Upper lobe of left lung (tissue), 6 donors: ENCODE results near the gene PPRC1. TPM values are rescaled to one million over a fixed set of nuclear protein-coding genes. Genes with fewer than 3 reads are reported as not detected.

Experiments used
- ATAC-seq, 2 donors: fragments of 200-7000 bp; cut with Tn5 transposase; one replicate each; pipeline ENCODE4 v1.9.1; 2022; ENCODE audit warnings: mild to moderate bottlenecking in 2 of 2, moderate library complexity in 2 of 2; ENCODE audit not compliant: low FRiP score in 2 of 2
- DNase-seq, 2 donors: peaks; one replicate each; pipeline ENCODE4 v3.0.0-alpha.2; 2019 to 2020
- H3K27ac ChIP-seq, 4 donors: fragments of 200-600 bp; sonication (generic); one replicate each; pipeline ENCODE4 v1.5.1; 2016 to 2019
- H3K27me3 ChIP-seq, 4 donors: fragments of 200-600 bp; sonication (generic); one replicate each; pipeline ENCODE4 v1.5.1; 2017 to 2019
- H3K36me3 ChIP-seq, 4 donors: fragments of 200-600 bp; sonication (generic); one replicate each; pipeline ENCODE4 v1.5.1; 2016 to 2019
- H3K4me1 ChIP-seq, 4 donors: fragments of 200-600 bp; sonication (generic); one replicate each; pipeline ENCODE4 v1.5.1; 2018 to 2019
- H3K4me3 ChIP-seq, 4 donors: fragments of 200-600 bp; sonication (generic); one replicate each; pipeline ENCODE4 v1.5.1; 2017 to 2019; ENCODE audit warnings: mild to moderate bottlenecking in 2 of 4, moderate library complexity in 1 of 4
- H3K9me3 ChIP-seq, 4 donors: fragments of 200-600 bp; sonication (generic); one replicate each; pipeline ENCODE4 v1.5.1; 2018 to 2019
- CTCF ChIP-seq, 6 experiments: fragments of 450-650 bp in 4 of 6; fragments of 200-600 bp in 2 of 6; sonication (generic) in 2 of 6; IDR thresholded peaks; one replicate each; pipeline ENCODE4 v1.5.1; 2016 to 2019; ENCODE audit warnings: antibody characterized with exemption in 6 of 6
- EP300 ChIP-seq, 4 donors: sonication (generic); formaldehyde crosslinking; IDR thresholded peaks; one replicate each; pipeline ENCODE4 v1.5.1; 2017; ENCODE audit warnings: antibody characterized with exemption in 4 of 4, control low read depth in 2 of 4
- POLR2A ChIP-seq, 4 donors: fragments of 450-650 bp; IDR thresholded peaks; one replicate each; pipeline ENCODE4 v1.5.1; 2016 to 2017; ENCODE audit warnings: antibody characterized with exemption in 4 of 4, mild to moderate bottlenecking in 2 of 4
- POLR2AphosphoS5 ChIP-seq, 2 donors: sonication (generic); formaldehyde crosslinking; IDR thresholded peaks; one replicate each; pipeline ENCODE4 v1.5.1; 2017; ENCODE audit warnings: antibody characterized with exemption in 2 of 2
- WGBS, 2 donors: methylation state at CpG; one replicate each; pipeline ENCODE4 v1.1.5; 2017 to 2018; 5-methylcytosine and 5-hydroxymethylcytosine counted together
- total RNA-seq, 6 donors: library from RNA; depleted of rRNA in 4 of 6; stranded (reverse); fragments of >200 nt in 4 of 6; gene quantifications; one replicate each; pipeline versions ENCODE4 v1.1.0 to v1.2.1, GENCODE V29; 2016 to 2021
- donor health status: DM: no; HTN: no; CAD: no; lungs with moderate emphysema.
- donor health status: DM: no; HTN: yes; CAD: no; lungs with severe emphysema.

PPRC1 gene
- total RNA-seq, 6 donors from 2014 or later: 29.3 to 57.6 (median 40.3) TPM

GRCh38 chr10:102157224-102157623 is 24.4 kb downstream of the PPRC1 start:
- Histone ChIP-seq H3K27me3 (no peaks in the 10 kb centered on the region), H3K9me3 (no peaks in the 10 kb centered on the region), H3K27ac (no peak overlapping the region), H3K36me3 (peaks cover 38 to 74% (median 54%) of the 10 kb centered on the region in 4 donors), H3K4me1 (peaks cover 11 to 19% (median 15%) of the 10 kb centered on the region in 4 donors), H3K4me3 (no peak overlapping the region)
- no peak for DNase-seq
- TF ChIP-seq POLR2A (IDR thresholded peaks at IDR 0.05) (no peak), CTCF (IDR thresholded peaks at IDR 0.05) (no peak), POLR2AphosphoS5 (IDR thresholded peaks at IDR 0.05) (no peak), EP300 (IDR thresholded peaks at IDR 0.05) (no peak)
- no peak for ATAC-seq
- WGBS, 2 donors: 86 to 94% methylated on average over 3 of the region's 3 CpGs

- H3K27me3 ChIP-seq: no peaks in the 10 kb centered on the region
- H3K4me3 ChIP-seq: no peak overlapping the region
- no peaks in the 10 kb centered on the region for H3K9me3 ChIP-seq
- TF ChIP-seq POLR2AphosphoS5 (IDR thresholded peaks at IDR 0.05): no peak
- TF ChIP-seq EP300 (IDR thresholded peaks at IDR 0.05): no peak
- TF ChIP-seq POLR2A (IDR thresholded peaks at IDR 0.05): no peak
- no peak for TF ChIP-seq CTCF (IDR thresholded peaks at IDR 0.05)
- ATAC-seq (no peak), DNase-seq (no peak)
- peaks cover 0 to 5% (median 2%) of the 10 kb centered on the region in 4 donors for H3K4me1 ChIP-seq
- WGBS, 2 donors: 86 to 98% methylated on average over 5 of the region's 5 CpGs
- H3K36me3 ChIP-seq: peaks cover 51 to 93% (median 71%) of the 10 kb centered on the region in 4 donors
- H3K27ac ChIP-seq: no peak overlapping the region
Observed at GRCh38 chr10:102159051-102159597, 26.3 kb downstream of the PPRC1 start.

- no peak overlapping the region for H3K27ac ChIP-seq
Observed at GRCh38 chr10:102159831-102160230, 27.0 kb downstream of the PPRC1 start.

GRCh38 chr10:102163342-102163989 is 30.6 kb downstream of the PPRC1 start:
- no peak for TF ChIP-seq POLR2A (IDR thresholded peaks at IDR 0.05)
- TF ChIP-seq EP300 (IDR thresholded peaks at IDR 0.05): no peak
- no peak for TF ChIP-seq POLR2AphosphoS5 (IDR thresholded peaks at IDR 0.05)
- no peak for TF ChIP-seq CTCF (IDR thresholded peaks at IDR 0.05)
- WGBS, 2 donors: 76% methylated on average over 4 of the region's 4 CpGs
- ATAC-seq (no peak), DNase-seq (no peak)
- H3K9me3 ChIP-seq: no peaks in the 10 kb centered on the region
- H3K4me3 ChIP-seq: no peak overlapping the region
- H3K27me3 ChIP-seq: no peaks in the 10 kb centered on the region
- no peaks in the 10 kb centered on the region for H3K4me1 ChIP-seq
- no peak overlapping the region for H3K27ac ChIP-seq
- peaks cover 47 to 59% (median 56%) of the 10 kb centered on the region in 4 donors for H3K36me3 ChIP-seq

More at GRCh38 chr10:102159831-102160230, 27.0 kb downstream of the PPRC1 start:
- Histone ChIP-seq H3K27me3 (no peaks in the 10 kb centered on the region), H3K9me3 (no peaks in the 10 kb centered on the region), H3K36me3 (peaks cover 51 to 94% (median 72%) of the 10 kb centered on the region in 4 donors), H3K4me1 (no peaks in the 10 kb centered on the region), H3K4me3 (no peak overlapping the region)
- ATAC-seq: no peak
- no peak for DNase-seq
- 93 to 96% methylated on average over 4 of the region's 4 CpGs for WGBS, 2 donors
- no peak for TF ChIP-seq EP300 (IDR thresholded peaks at IDR 0.05)
- no peak for TF ChIP-seq POLR2AphosphoS5 (IDR thresholded peaks at IDR 0.05)
- no peak for TF ChIP-seq CTCF (IDR thresholded peaks at IDR 0.05)
- TF ChIP-seq POLR2A (IDR thresholded peaks at IDR 0.05): no peak
